ENCODE results near the gene DDX51.

The DDX51 gene

GRCh38 chr12:132105467-132105866, 38.7 kb downstream of the DDX51 start:
- TF ChIP-seq TAF1 (IDR thresholded peaks at IDR 0.05; ENCODE audit: borderline replicate concordance, insufficient read depth, low read length) (no peak), FOXP2 (optimal IDR thresholded peaks at IDR 0.05; ENCODE audit: borderline replicate concordance, extremely low read depth, extremely low read length, insufficient read depth) (no peak), POLR2AphosphoS5 (IDR thresholded peaks at IDR 0.05; ENCODE audit: low read depth, low read length) (no peak), REST (IDR thresholded peaks at IDR 0.05; ENCODE audit: insufficient read depth in 1 of 2, low read depth in 2 of 2, low read length in 2 of 2) (no peak), SIN3A (IDR thresholded peaks at IDR 0.05; ENCODE audit: borderline replicate concordance, insufficient read depth, low read length) (no peak)

- TF ChIP-seq POLR2AphosphoS5 (IDR thresholded peaks at IDR 0.05; ENCODE audit: low read depth, low read length) = no peak
Observed at GRCh38 chr12:132103542-132104308, 40.4 kb downstream of the DDX51 start.

GRCh38 chr12:132102297-132102696, 41.8 kb downstream of the DDX51 start:
- no peak for TF ChIP-seq SIN3A (IDR thresholded peaks at IDR 0.05; ENCODE audit: borderline replicate concordance, insufficient read depth, low read length)
- TF ChIP-seq REST (IDR thresholded peaks at IDR 0.05; ENCODE audit: insufficient read depth in 1 of 2, low read depth in 2 of 2, low read length in 2 of 2) = no peak
- no peak for TF ChIP-seq FOXP2 (optimal IDR thresholded peaks at IDR 0.05; ENCODE audit: borderline replicate concordance, extremely low read depth, extremely low read length, insufficient read depth)
- no peak for TF ChIP-seq TAF1 (IDR thresholded peaks at IDR 0.05; ENCODE audit: borderline replicate concordance, insufficient read depth, low read length)
- no peak for TF ChIP-seq POLR2AphosphoS5 (IDR thresholded peaks at IDR 0.05; ENCODE audit: low read depth, low read length)

- TF ChIP-seq TAF1 (IDR thresholded peaks at IDR 0.05; ENCODE audit: borderline replicate concordance, insufficient read depth, low read length) = no peak
- TF ChIP-seq POLR2AphosphoS5 (IDR thresholded peaks at IDR 0.05; ENCODE audit: low read depth, low read length) = no peak
- TF ChIP-seq FOXP2 (optimal IDR thresholded peaks at IDR 0.05; ENCODE audit: borderline replicate concordance, extremely low read depth, extremely low read length, insufficient read depth) = no peak
- no peak for TF ChIP-seq SIN3A (IDR thresholded peaks at IDR 0.05; ENCODE audit: borderline replicate concordance, insufficient read depth, low read length)
- TF ChIP-seq REST (IDR thresholded peaks at IDR 0.05; ENCODE audit: insufficient read depth in 1 of 2, low read depth in 2 of 2, low read length in 2 of 2) = no peak
Observed at GRCh38 chr12:132100306-132101065, 43.6 kb downstream of the DDX51 start.

- TF ChIP-seq POLR2AphosphoS5 (IDR thresholded peaks at IDR 0.05; ENCODE audit: low read depth, low read length) (no peak), TAF1 (IDR thresholded peaks at IDR 0.05; ENCODE audit: borderline replicate concordance, insufficient read depth, low read length) (no peak), FOXP2 (optimal IDR thresholded peaks at IDR 0.05; ENCODE audit: borderline replicate concordance, extremely low read depth, extremely low read length, insufficient read depth) (no peak)
Observed at GRCh38 chr12:132099739-132100138, 44.4 kb downstream of the DDX51 start.

Measured in PFSK-1 (cell line).